Gastrocnemius medialis (tissue), 4 donors: ENCODE results near the gene COPZ2. TPM values are rescaled to one million over a fixed set of nuclear protein-coding genes. Genes with fewer than 3 reads are reported as not detected.
A peak's percentile ranks its signal among the peaks of the same experiment; 100 is the strongest.
"Not testable (repeated sequence)": the region's sequence is repeated elsewhere in the genome, so short reads cannot be mapped to it uniquely, and the experiment has no call there.

Experiments used
- ATAC-seq, 2 donors: fragments of 150-250 bp; one replicate each; pipeline ENCODE4 v1.9.1; 2016
- DNase-seq, 2 donors: peaks; one replicate each; pipeline ENCODE4 v3.0.0-alpha.2; 2019
- H3K27ac ChIP-seq, 4 donors: fragments of 200-600 bp; sonication (generic); 1 replicate in 1 of 4; 2 replicates in 3 of 4; pipeline ENCODE4 v1.5.1; 2016 to 2018; ENCODE audit warnings: mild to moderate bottlenecking in 2 of 4, moderate library complexity in 1 of 4
- H3K27me3 ChIP-seq, 3 donors: fragments of 200-600 bp; sonication (generic) in 2 of 3; 1 replicate in 1 of 3; 2 replicates in 2 of 3; pipeline versions ENCODE4 v1.5.1 to v1.6.0; 2016 to 2019; ENCODE audit warnings: mild to moderate bottlenecking in 1 of 3, moderate library complexity in 1 of 3
- H3K36me3 ChIP-seq, 2 donors: fragments of 200-600 bp; sonication (generic) in 1 of 2; one replicate each; pipeline ENCODE4 v1.5.1; 2017 to 2018
- H3K4me1 ChIP-seq, 2 donors: fragments of 200-600 bp; sonication (generic) in 1 of 2; one replicate each; pipeline ENCODE4 v1.5.1; 2016 to 2017; ENCODE audit warnings: mild to moderate bottlenecking in 2 of 2
- H3K4me3 ChIP-seq, 4 donors: fragments of 200-600 bp; sonication (generic) in 3 of 4; 1 replicate in 1 of 4; 2 replicates in 3 of 4; pipeline ENCODE4 v1.5.1; 2016 to 2019; ENCODE audit warnings: mild to moderate bottlenecking in 2 of 4
- H3K9me3 ChIP-seq, 3 donors: fragments of 200-600 bp; sonication (generic) in 2 of 3; 1 replicate in 1 of 3; 2 replicates in 2 of 3; pipeline ENCODE4 v1.5.1; 2016 to 2019
- POLR2A ChIP-seq, 2 donors: fragments of 450-650 bp; IDR thresholded peaks; one replicate each; pipeline ENCODE4 v1.6.1; 2017; ENCODE audit warnings: antibody characterized with exemption in 2 of 2, mild to moderate bottlenecking in 2 of 2, moderate library complexity in 2 of 2
- in situ Hi-C, 4 donors: fragments of 200-750 bp; cut with MboI; loops; one replicate each; pipeline versions ENCODE4 v1.15.0 to v1.8.0; 2017; ENCODE audit warnings: low sequenced_read_pairs in 4 of 4
- intact Hi-C: fragments of 100-400 bp; cut with DNase I; formaldehyde crosslinking; loops from one replicate; pipeline ENCODE4 v1.15.1; 2023; ENCODE audit warnings: low total_unique reads
- total RNA-seq, 4 donors: library from RNA; depleted of rRNA; stranded (reverse); fragments of >200 nt; gene quantifications; one replicate each; pipeline versions ENCODE4 v1.1.0 to v1.2.3, GENCODE V29; 2016
- TF ChIP-seq, protein P1 (sequence below), 5 experiments: fragments of 450-650 bp in 3 of 5; fragments of 200-600 bp in 2 of 5; sonication (generic) in 2 of 5; IDR thresholded peaks in 4 of 5; conservative IDR thresholded peaks in 1 of 5; 1 replicate in 4 of 5; 2 replicates in 1 of 5; pipeline ENCODE4 v1.5.1; 2016 to 2019; ENCODE audit warnings: antibody characterized with exemption in 5 of 5, mild to moderate bottlenecking in 3 of 5, moderate library complexity in 3 of 5

Gene COPZ2
- total RNA-seq, 4 donors from 2014 or later = 40.5 to 76.9 (median 52.8) TPM

DNA sequence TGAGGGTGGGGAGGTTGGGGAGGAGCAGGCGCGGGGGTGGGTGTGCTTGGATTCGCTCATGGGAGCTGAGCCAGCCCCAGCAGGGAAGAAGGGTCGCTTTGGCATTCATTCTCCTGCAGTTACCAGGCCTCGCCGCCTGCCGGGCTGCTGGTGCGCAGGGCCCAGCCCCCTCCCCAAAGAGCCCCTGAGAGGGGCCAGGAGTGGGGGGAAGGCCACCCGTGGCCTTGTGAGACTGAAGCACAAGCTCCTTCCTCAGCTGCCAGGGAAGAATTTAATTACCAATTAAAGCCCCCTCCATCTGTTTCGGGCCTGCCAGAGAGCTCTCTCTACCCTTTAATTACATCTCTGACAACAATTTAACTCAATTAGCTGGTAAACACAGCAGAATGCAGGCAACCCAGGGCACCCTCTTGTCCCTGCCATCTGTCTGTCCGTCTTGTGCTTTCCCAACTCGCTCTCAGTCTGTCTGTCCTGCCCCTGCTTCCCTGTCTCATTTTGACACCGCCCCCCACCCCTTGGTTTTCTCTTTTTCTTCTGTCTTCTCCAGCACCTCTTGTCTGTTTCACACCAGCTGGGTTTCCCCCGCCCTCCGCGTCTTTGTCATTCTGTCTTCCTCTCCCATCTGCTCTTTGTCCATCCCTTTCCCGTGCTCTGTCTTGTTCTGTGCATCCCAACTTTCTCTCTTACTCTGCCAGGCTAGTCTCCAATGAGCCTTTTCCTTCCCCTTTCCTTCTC is 34.0 kb downstream of the COPZ2 start:
- intact Hi-C loops = no loop called here
- no peaks in the 10 kb centered on the region for H3K36me3 ChIP-seq
- TF ChIP-seq POLR2A (IDR thresholded peaks at IDR 0.05) = no peak
- TF ChIP-seq, protein P1, sequence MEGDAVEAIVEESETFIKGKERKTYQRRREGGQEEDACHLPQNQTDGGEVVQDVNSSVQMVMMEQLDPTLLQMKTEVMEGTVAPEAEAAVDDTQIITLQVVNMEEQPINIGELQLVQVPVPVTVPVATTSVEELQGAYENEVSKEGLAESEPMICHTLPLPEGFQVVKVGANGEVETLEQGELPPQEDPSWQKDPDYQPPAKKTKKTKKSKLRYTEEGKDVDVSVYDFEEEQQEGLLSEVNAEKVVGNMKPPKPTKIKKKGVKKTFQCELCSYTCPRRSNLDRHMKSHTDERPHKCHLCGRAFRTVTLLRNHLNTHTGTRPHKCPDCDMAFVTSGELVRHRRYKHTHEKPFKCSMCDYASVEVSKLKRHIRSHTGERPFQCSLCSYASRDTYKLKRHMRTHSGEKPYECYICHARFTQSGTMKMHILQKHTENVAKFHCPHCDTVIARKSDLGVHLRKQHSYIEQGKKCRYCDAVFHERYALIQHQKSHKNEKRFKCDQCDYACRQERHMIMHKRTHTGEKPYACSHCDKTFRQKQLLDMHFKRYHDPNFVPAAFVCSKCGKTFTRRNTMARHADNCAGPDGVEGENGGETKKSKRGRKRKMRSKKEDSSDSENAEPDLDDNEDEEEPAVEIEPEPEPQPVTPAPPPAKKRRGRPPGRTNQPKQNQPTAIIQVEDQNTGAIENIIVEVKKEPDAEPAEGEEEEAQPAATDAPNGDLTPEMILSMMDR (IDR thresholded peaks at IDR 0.05 in 4 of 5, conservative IDR thresholded peaks at IDR 0.05 in 1 of 5) = no peak
- H3K9me3 ChIP-seq = no peaks in the 10 kb centered on the region
- no peak overlapping the region for H3K4me3 ChIP-seq
- H3K27ac ChIP-seq = no peak overlapping the region
- H3K4me1 ChIP-seq = peaks cover 0 to 8% of the 10 kb centered on the region in 2 donors
- H3K27me3 ChIP-seq = peaks cover 0 to 7% (median 0%) of the 10 kb centered on the region in 3 donors
- in situ Hi-C loops = no loop called here
- DNase-seq (no peak), ATAC-seq (no peak)

GRCh38 chr17:48002916-48003416 is 34.6 kb downstream of the COPZ2 start:
- no peak overlapping the region for H3K4me3 ChIP-seq
- H3K27me3 ChIP-seq = peaks cover 0 to 2% (median 2%) of the 10 kb centered on the region in 3 donors
- H3K4me1 ChIP-seq = peaks cover 0 to 8% of the 10 kb centered on the region in 2 donors
- TF ChIP-seq, protein P1 (IDR thresholded peaks at IDR 0.05 in 4 of 5, conservative IDR thresholded peaks at IDR 0.05 in 1 of 5) = no peak
- TF ChIP-seq POLR2A (IDR thresholded peaks at IDR 0.05) = no peak
- intact Hi-C loops (no loop called here), in situ Hi-C loops (no loop called here)
- no peaks in the 10 kb centered on the region for H3K36me3 ChIP-seq
- DNase-seq = no peak
- no peaks in the 10 kb centered on the region for H3K9me3 ChIP-seq
- no peak overlapping the region for H3K27ac ChIP-seq
- no peak for ATAC-seq

DNA sequence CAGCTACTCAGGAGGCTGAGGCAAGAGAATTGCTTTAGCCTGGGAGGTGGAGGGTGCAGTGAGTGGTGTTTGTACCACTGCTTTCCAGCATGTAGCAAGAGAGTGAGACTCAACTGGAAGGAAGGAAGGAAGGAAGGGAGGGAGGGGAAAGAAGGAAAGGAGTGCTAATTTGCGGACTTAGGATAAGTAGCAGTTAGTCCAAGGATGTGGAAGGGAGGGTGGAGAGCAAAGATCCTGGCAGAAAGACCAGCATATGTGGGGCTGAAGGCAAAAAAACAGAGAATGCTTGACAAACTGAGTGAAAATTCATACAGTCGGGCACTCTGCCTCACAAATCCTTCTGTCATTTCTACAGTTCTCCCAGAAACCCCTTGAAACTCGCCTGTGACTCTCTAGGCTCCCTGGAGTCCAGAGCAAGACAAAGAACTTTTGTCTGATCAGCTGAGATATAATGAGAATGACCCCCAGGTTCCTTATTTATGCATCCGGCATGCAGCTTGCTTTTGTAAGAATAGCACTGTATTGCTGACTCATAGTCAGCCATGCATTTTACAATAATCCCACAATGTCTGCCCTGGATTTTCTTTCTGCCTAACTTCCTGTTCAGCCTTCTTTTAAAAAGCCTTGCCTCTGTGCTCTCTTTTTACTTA is 35.2 kb downstream of the COPZ2 start:
- intact Hi-C loops = no loop called here
- Histone ChIP-seq H3K9me3 (no peaks in the 10 kb centered on the region), H3K36me3 (no peaks in the 10 kb centered on the region), H3K27ac (peak overlapping the region in 1 of 4 donors; percentile 29), H3K4me3 (no peak overlapping the region), H3K27me3 (peaks cover 0 to 2% (median 0%) of the 10 kb centered on the region in 3 donors), H3K4me1 (peaks cover 0 to 8% of the 10 kb centered on the region in 2 donors)
- TF ChIP-seq, protein P1 (IDR thresholded peaks at IDR 0.05 in 4 of 5, conservative IDR thresholded peaks at IDR 0.05 in 1 of 5) = no peak
- TF ChIP-seq POLR2A (IDR thresholded peaks at IDR 0.05) = no peak
- no peak for DNase-seq
- ATAC-seq = peak; percentile 62 to 66
- in situ Hi-C loops = no loop called here

GRCh38 chr17:48001657-48002056 is 35.9 kb downstream of the COPZ2 start:
- H3K27ac ChIP-seq, H3K9me3 ChIP-seq, H3K36me3 ChIP-seq, DNase-seq, H3K27me3 ChIP-seq, H3K4me3 ChIP-seq, H3K4me1 ChIP-seq, in situ Hi-C loops, ATAC-seq, intact Hi-C loops: not testable (repeated sequence)

DNA sequence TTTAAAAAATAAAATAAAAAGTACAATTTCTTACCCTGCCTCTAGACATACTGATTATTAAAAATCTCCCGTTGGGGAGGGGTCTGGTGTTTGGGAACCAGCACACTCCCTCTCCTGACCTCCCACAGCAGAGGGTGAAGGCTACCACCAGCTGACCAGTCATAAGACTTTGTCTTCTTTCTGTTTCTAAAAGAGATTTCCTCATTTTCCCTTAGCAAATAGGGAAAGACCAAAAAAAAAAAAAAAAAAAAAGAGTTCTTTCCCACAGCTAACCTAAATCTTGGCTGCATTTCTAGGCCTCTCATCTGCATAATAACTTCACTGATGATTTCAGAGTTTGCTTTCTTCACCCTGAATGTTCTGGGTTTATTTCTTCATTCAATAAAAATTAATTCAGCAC is 36.4 kb downstream of the COPZ2 start:
- no peak overlapping the region for H3K27ac ChIP-seq
- intact Hi-C loops = no loop called here
- TF ChIP-seq, protein P1 (IDR thresholded peaks at IDR 0.05 in 4 of 5, conservative IDR thresholded peaks at IDR 0.05 in 1 of 5) = no peak
- TF ChIP-seq POLR2A (IDR thresholded peaks at IDR 0.05) = no peak

More for the DNA sequence above, 36.4 kb downstream of the COPZ2 start:
- ATAC-seq (no peak), DNase-seq (no peak)
- no peaks in the 10 kb centered on the region for H3K36me3 ChIP-seq
- no peak overlapping the region for H3K4me3 ChIP-seq
- in situ Hi-C loops = no loop called here
- peaks cover 0 to 8% of the 10 kb centered on the region in 2 donors for H3K4me1 ChIP-seq
- H3K27me3 ChIP-seq = peaks cover 0 to 2% (median 0%) of the 10 kb centered on the region in 3 donors
- H3K9me3 ChIP-seq = no peaks in the 10 kb centered on the region
